Caco-2 (cell line): ENCODE data around the gene FGFRL1. TPM values are rescaled to one million over a fixed set of nuclear protein-coding genes. Genes with fewer than 3 reads are reported as not detected.

Experiments used
- BruUV-seq: library from RNA; stranded (reverse); fragments of 400-500 nt; replicated peaks from 2 replicates; lab custom pipeline; 2021; lab: Mats Ljungman, UMichigan
- CTCF ChIA-PET: fragments of 300-600 bp; sonication (Branson Sonifier 250); formaldehyde crosslinking; loops from one replicate; lab custom pipeline; 2022; ENCODE audit warnings: antibody characterized with exemption; lab: Charles Lee
- POLR2A ChIA-PET: fragments of 300-600 bp; sonication (Branson Sonifier 250); formaldehyde crosslinking; loops from one replicate; lab custom pipeline; 2022; ENCODE audit warnings: antibody characterized with exemption; lab: Charles Lee
- DNase-seq, 2 experiments: peaks; one replicate each; pipeline versions ENCODE4 v3.0.0 to v3.0.0-alpha.2; 2020 to 2022
- H3K27me3 ChIP-seq: replicated peaks from 2 replicates; pipeline ENCODE4 v1.6.0; 2011; ENCODE audit warnings: low read length; ENCODE audit not compliant: control insufficient read depth, insufficient read depth
- H3K36me3 ChIP-seq: 2 replicates; pipeline ENCODE4 v1.5.1; 2011; ENCODE audit warnings: low read length; ENCODE audit not compliant: control insufficient read depth, insufficient read depth
- H3K4me1 ChIP-seq: fragments of 250-450 bp; sonication (Bioruptor Pico); 2 replicates; pipeline ENCODE4 v1.5.1; 2020; ENCODE audit warnings: mild to moderate bottlenecking
- H3K4me3 ChIP-seq: 2 replicates; pipeline ENCODE4 v1.5.1; 2011; ENCODE audit warnings: low read depth, mild to moderate bottlenecking, control low read depth, low read length
- H3K9me3 ChIP-seq: fragments of 250-450 bp; sonication (Bioruptor Pico); 2 replicates; pipeline ENCODE4 v1.5.1; 2020; ENCODE audit warnings: mild to moderate bottlenecking, moderate library complexity
- H3K27ac Mint-ChIP-seq: one replicate; pipeline ENCODE4 v1.8.0; 2022; ENCODE audit warnings: mixed read lengths; ENCODE audit not compliant: unreplicated experiment
- H3K27me3 Mint-ChIP-seq: one replicate; pipeline ENCODE4 v1.8.0; 2022; ENCODE audit warnings: mixed read lengths; ENCODE audit not compliant: insufficient read depth, unreplicated experiment
- H3K36me3 Mint-ChIP-seq: one replicate; pipeline ENCODE4 v1.8.0; 2022; ENCODE audit warnings: mild to moderate bottlenecking, mixed read lengths; ENCODE audit not compliant: insufficient read depth, unreplicated experiment
- H3K4me1 Mint-ChIP-seq: one replicate; pipeline ENCODE4 v1.8.0; 2022; ENCODE audit warnings: low read depth, mixed read lengths; ENCODE audit not compliant: unreplicated experiment
- H3K4me3 Mint-ChIP-seq: one replicate; pipeline ENCODE4 v1.8.0; 2022; ENCODE audit warnings: mild to moderate bottlenecking, moderate library complexity, mixed read lengths; ENCODE audit not compliant: unreplicated experiment
- H3K9me3 Mint-ChIP-seq: one replicate; pipeline ENCODE4 v1.8.0; 2022; ENCODE audit warnings: mixed read lengths; ENCODE audit not compliant: unreplicated experiment
- CTCF ChIP-seq, 2 experiments: fragments of 200-600 bp in 1 of 2; IDR thresholded peaks; 1 replicate in 1 of 2; 2 replicates in 1 of 2; pipeline versions ENCODE4 v1.5.1 to v1.8.0; 2011 to 2022; ENCODE audit warnings: antibody characterized with exemption in 1 of 2, control low read depth in 1 of 2, inconsistent platforms in 1 of 2, low read depth in 1 of 2, low read length in 1 of 2, mild to moderate bottlenecking in 1 of 2, moderate library complexity in 1 of 2; ENCODE audit not compliant: insufficient read depth in 1 of 2, severe bottlenecking in 1 of 2, unreplicated experiment in 1 of 2
- intact Hi-C: fragments of 100-400 bp; cut with micrococcal nuclease; formaldehyde crosslinking; loops from one replicate; pipeline ENCODE4 v1.10.0; 2022; ENCODE audit not compliant: unreplicated experiment
- total RNA-seq: library from RNA; stranded (reverse); gene quantifications from 2 replicates; pipeline ENCODE4 v1.2.3, GENCODE V29; 2022

FGFRL1 gene
- total RNA-seq, 1 experiment from 2014 or later = 26.0 TPM

- Mint-ChIP-seq H3K27me3 (peaks cover 14% of the 10 kb centered on the region), H3K4me3 (no peak overlapping the region), H3K9me3 (no peaks in the 10 kb centered on the region), H3K4me1 (no peaks in the 10 kb centered on the region), H3K27ac (no peak overlapping the region), H3K36me3 (no peaks in the 10 kb centered on the region)
- no peaks in the 10 kb centered on the region for H3K4me1 ChIP-seq
- CTCF ChIA-PET = no interaction called here
- no peaks in the 10 kb centered on the region for H3K36me3 ChIP-seq
- H3K9me3 ChIP-seq = no peaks in the 10 kb centered on the region
- peak; percentile 47 to 67 for TF ChIP-seq CTCF (IDR thresholded peaks at IDR 0.05; ENCODE audit: insufficient read depth in 1 of 2, low read depth in 1 of 2, low read length in 1 of 2, severe bottlenecking in 1 of 2, unreplicated experiment in 1 of 2)
- peak; percentile 54 to 60 for DNase-seq
- intact Hi-C loops = no loop called here
- BruUV-seq = no TSS peak
- H3K27me3 ChIP-seq = no peaks in the 10 kb centered on the region
- no peak overlapping the region for H3K4me3 ChIP-seq
- POLR2A ChIA-PET = no interaction called here
These were observed 61.5 kb downstream of the FGFRL1 start for GRCh38 chr4:1072830-1073446.

GRCh38 chr4:1074077-1074476 is 62.7 kb downstream of the FGFRL1 start:
- no TSS peak for BruUV-seq
- Histone ChIP-seq H3K36me3 (no peaks in the 10 kb centered on the region), H3K4me1 (no peaks in the 10 kb centered on the region), H3K9me3 (no peaks in the 10 kb centered on the region), H3K27me3 (no peaks in the 10 kb centered on the region), H3K4me3 (no peak overlapping the region)
- CTCF ChIA-PET = no interaction called here
- DNase-seq = no peak
- Mint-ChIP-seq H3K36me3 (no peaks in the 10 kb centered on the region), H3K27ac (no peak overlapping the region), H3K4me3 (no peak overlapping the region), H3K4me1 (no peaks in the 10 kb centered on the region), H3K9me3 (no peaks in the 10 kb centered on the region), H3K27me3 (peaks cover 14% of the 10 kb centered on the region)
- intact Hi-C loops = no loop called here
- no peak for TF ChIP-seq CTCF (IDR thresholded peaks at IDR 0.05; ENCODE audit: insufficient read depth in 1 of 2, low read depth in 1 of 2, low read length in 1 of 2, severe bottlenecking in 1 of 2, unreplicated experiment in 1 of 2)
- POLR2A ChIA-PET = no interaction called here

GRCh38 chr4:1075225-1075624 is 63.8 kb downstream of the FGFRL1 start:
- CTCF ChIA-PET = no interaction called here
- Histone ChIP-seq H3K36me3 (no peaks in the 10 kb centered on the region), H3K27me3 (no peaks in the 10 kb centered on the region), H3K4me3 (no peak overlapping the region), H3K4me1 (no peaks in the 10 kb centered on the region), H3K9me3 (no peaks in the 10 kb centered on the region)
- DNase-seq = no peak
- H3K4me1 Mint-ChIP-seq = no peaks in the 10 kb centered on the region
- no peaks in the 10 kb centered on the region for H3K9me3 Mint-ChIP-seq
- H3K27ac Mint-ChIP-seq = no peak overlapping the region
- BruUV-seq = no TSS peak
- no peak overlapping the region for H3K4me3 Mint-ChIP-seq
- intact Hi-C loops = no loop called here
- POLR2A ChIA-PET = no interaction called here
- H3K27me3 Mint-ChIP-seq = peaks cover 18% of the 10 kb centered on the region
- no peak for TF ChIP-seq CTCF (IDR thresholded peaks at IDR 0.05; ENCODE audit: insufficient read depth in 1 of 2, low read depth in 1 of 2, low read length in 1 of 2, severe bottlenecking in 1 of 2, unreplicated experiment in 1 of 2)
- H3K36me3 Mint-ChIP-seq = no peaks in the 10 kb centered on the region
